SJSA1 (cell line): ENCODE data around the gene ERC2. TPM values are rescaled to one million over a fixed set of nuclear protein-coding genes. Genes with fewer than 3 reads are reported as not detected.
"Not testable (repeated sequence)": the region's sequence is repeated elsewhere in the genome, so short reads cannot be mapped to it uniquely, and the experiment has no call there.

ENCODE experiments used
- DNase-seq, 2 experiments: peaks; one replicate each; pipeline ENCODE4 v3.0.0-alpha.2; 2015 to 2020; ENCODE audit warnings: low spot score in 2 of 2, low read depth in 1 of 2
- H3K27ac ChIP-seq: fragments of 250-450 bp; sonication (Bioruptor Pico); 2 replicates; pipeline ENCODE4 v1.5.1; 2020; ENCODE audit warnings: mild to moderate bottlenecking, moderate library complexity
- H3K27me3 ChIP-seq: fragments of 250-450 bp; sonication (Bioruptor Pico); replicated peaks from 2 replicates; pipeline ENCODE4 v1.5.1; 2020; ENCODE audit warnings: mild to moderate bottlenecking, moderate library complexity
- H3K36me3 ChIP-seq: fragments of 250-450 bp; sonication (Bioruptor Pico); 2 replicates; pipeline ENCODE4 v1.5.1; 2020; ENCODE audit warnings: mild to moderate bottlenecking
- H3K4me1 ChIP-seq: fragments of 250-450 bp; sonication (Bioruptor Pico); replicated peaks from 2 replicates; pipeline ENCODE4 v1.6.1; 2021; ENCODE audit warnings: mild to moderate bottlenecking
- H3K4me3 ChIP-seq: fragments of 250-450 bp; sonication (Bioruptor Pico); 2 replicates; pipeline ENCODE4 v1.5.1; 2020; ENCODE audit warnings: mild to moderate bottlenecking
- H3K9me3 ChIP-seq: fragments of 250-450 bp; sonication (Bioruptor Pico); replicated peaks from 2 replicates; pipeline ENCODE4 v1.5.1; 2020; ENCODE audit warnings: mild to moderate bottlenecking
- total RNA-seq: library from RNA; depleted of rRNA; stranded (reverse); fragments of >200 nt; shearing (Covaris generic); gene quantifications from 2 replicates; pipeline ENCODE4 v1.2.3, GENCODE V29; 2014

ERC2 gene
- total RNA-seq, 1 experiment from 2014 or later = 0.13 TPM

DNA sequence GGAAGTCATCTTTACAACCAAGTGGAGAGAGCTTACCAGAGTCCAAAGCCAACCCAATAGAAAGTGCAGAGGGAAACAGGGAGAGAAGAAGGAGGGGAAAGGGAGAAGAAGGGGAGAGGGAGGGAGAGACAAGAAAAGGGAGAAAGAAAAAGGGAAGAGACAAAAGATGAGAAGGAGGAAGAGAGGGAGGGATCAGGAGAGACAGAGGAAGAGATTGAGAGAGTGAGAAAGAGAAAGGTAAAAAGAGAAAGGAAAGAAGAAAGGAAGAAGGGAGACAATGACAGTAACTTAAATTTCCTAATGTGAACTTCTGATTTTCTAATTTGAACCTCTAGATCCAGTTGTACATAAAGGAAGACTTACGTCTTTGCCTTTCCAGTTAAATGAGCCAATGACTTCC, 960.5 kb downstream of the ERC2 start:
- Histone ChIP-seq H3K4me3 (no peak overlapping the region), H3K27me3 (no peaks in the 10 kb centered on the region), H3K36me3 (no peaks in the 10 kb centered on the region), H3K9me3 (no peaks in the 10 kb centered on the region), H3K4me1 (peaks cover 12% of the 10 kb centered on the region), H3K27ac (no peak overlapping the region)
- DNase-seq = no peak

DNA sequence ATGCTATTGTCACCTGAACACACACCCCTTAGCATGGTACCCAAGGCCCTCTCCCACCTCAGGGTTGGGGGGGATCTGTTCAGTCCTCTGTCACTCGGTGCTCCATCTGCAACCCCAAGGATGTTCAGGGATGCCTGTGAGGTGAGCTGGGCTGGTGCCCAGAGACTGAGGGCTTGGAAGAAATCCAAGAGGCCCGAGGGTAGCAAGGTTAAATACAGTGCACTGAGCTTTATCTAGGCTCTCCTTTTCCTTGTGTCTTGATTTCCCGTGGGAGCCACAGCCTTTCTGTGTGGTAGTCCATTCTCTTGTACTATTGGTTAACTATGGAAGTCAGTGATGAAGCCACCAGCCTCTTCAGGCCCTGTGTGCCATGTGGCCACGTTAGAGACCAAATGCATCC, 962.5 kb downstream of the ERC2 start:
- no peak overlapping the region for H3K4me3 ChIP-seq
- no peaks in the 10 kb centered on the region for H3K4me1 ChIP-seq
- H3K27ac ChIP-seq = no peak overlapping the region
- H3K36me3 ChIP-seq = no peaks in the 10 kb centered on the region
- H3K9me3 ChIP-seq = no peaks in the 10 kb centered on the region
- H3K27me3 ChIP-seq = no peaks in the 10 kb centered on the region
- DNase-seq = no peak

DNA sequence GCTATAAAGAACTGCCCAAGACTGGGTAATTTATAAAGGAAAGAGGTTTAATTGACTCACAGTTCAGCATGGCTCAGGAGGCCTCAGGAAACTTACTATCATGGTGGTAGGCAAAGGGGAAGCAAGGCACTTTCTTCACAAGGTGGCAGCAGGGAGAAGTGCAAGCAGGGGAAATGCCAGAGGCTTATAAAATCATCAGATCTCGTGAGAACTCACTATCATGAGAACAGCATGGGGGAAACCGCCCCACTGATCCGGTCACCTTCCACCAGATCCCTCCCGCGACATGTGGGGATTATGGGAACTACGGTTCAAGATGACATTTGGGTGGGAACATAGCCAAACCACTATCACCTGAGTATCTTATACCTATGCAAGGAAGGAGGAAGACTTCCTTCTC, 963.2 kb downstream of the ERC2 start:
- H3K27me3 ChIP-seq, H3K9me3 ChIP-seq, DNase-seq, H3K36me3 ChIP-seq, H3K27ac ChIP-seq, H3K4me3 ChIP-seq, H3K4me1 ChIP-seq: not testable (repeated sequence)

DNA sequence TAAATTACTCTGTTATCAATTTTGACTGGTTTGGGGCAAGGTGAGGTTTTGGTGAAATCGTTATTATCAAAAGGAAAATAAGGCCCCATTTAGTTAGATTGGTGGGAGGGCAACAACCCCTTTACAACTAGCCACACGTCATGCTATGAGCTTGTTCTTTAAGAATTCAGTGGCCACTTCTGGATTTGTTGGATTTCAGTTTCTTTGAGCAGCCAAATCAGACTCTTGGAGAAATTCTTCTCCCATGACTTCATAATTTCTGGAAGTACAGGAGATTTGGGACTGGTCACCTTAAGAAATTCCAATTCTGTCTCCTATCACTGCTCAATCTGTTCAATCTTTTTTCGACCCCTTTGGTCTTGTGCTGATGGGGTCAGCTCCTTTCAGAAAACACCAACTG, 966.4 kb downstream of the ERC2 start:
- no peak overlapping the region for H3K4me3 ChIP-seq
- H3K27me3 ChIP-seq = no peaks in the 10 kb centered on the region
- DNase-seq = no peak
- peaks cover 4% of the 10 kb centered on the region; the same call in 1 of the 2 replicates for H3K4me1 ChIP-seq
- H3K9me3 ChIP-seq = no peaks in the 10 kb centered on the region
- H3K36me3 ChIP-seq = no peaks in the 10 kb centered on the region
- H3K27ac ChIP-seq = no peak overlapping the region

DNA sequence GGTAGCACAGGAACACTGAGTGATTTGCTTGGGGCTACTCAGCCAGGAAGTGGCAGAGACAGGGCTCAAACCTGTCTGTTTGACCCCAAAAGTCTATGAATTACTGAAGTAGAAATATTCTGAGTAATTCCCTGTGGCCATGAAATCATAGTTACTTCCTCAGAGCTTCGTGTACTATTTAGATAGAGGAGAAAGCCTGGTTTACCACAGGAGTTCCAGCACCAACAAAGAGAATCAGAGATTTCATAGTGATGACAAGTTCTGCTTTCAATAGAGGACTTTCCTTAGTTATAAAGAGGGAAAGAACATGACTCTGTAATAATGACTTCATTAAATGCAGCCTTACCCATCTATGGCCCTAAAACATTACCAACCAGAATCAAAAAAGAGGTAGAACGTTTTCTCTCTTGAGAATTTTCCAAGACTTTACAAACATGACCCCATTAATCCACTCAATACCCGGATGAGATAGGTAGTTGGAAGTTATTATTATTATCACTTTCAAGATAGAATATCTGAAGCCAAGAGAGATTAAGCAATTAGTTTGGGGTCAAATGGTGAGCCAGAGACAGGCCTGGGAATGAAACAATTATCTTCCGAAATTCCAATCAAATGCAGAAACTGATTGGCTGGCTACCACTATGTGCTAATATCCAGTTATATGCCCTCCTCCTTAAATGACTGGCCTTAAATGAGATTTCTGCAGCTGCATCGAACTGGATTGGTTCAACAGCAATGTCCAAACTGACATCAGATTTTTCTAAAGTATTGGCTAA, 967.5 kb downstream of the ERC2 start:
- Histone ChIP-seq H3K4me3 (no peak overlapping the region), H3K4me1 (peaks cover 4% of the 10 kb centered on the region; the same call in 1 of the 2 replicates), H3K27ac (no peak overlapping the region), H3K36me3 (no peaks in the 10 kb centered on the region), H3K27me3 (no peaks in the 10 kb centered on the region), H3K9me3 (no peaks in the 10 kb centered on the region)
- no peak for DNase-seq

DNA sequence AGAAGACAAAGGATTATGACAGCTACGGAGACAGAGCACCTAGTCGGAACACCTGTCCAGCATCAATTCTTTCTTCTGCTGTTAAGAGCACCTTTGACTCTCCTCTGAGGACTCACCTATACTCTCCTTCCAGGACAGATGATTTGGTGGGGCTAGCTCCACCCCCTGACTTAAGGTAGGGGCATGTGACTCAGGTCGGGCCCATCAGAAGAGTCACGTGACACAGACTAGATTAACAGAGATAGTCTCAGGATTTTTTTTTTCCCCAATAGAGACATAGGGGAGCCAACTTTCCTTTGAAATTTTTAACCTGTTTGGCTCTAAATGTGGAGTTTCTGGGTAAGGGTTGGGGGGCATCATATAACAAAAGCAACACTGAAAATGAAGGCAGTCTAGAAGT, 969.7 kb downstream of the ERC2 start:
- Histone ChIP-seq H3K27ac (no peak overlapping the region), H3K36me3 (no peaks in the 10 kb centered on the region), H3K27me3 (no peaks in the 10 kb centered on the region), H3K4me3 (no peak overlapping the region), H3K9me3 (no peaks in the 10 kb centered on the region), H3K4me1 (peaks cover 7% of the 10 kb centered on the region)
- no peak for DNase-seq

DNA sequence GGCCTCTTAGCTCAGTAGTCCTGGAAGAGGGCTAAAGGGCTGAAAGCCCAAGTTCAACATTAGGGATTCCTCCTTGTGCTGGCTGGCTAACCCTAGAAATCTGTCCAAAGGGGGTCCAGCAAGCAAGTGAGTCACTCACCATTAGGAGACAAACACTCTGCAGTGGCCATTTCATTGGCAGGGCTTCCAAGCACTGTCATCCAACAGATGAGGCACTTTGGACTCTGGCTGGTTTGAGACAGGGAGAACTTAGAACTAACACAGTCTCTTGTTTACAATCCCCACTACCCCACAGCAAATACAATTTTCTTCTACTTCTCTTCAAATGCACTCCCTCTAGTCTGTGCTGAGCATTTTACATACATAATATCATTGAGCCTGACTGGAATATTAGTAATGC, 971.0 kb downstream of the ERC2 start:
- Histone ChIP-seq H3K36me3 (no peaks in the 10 kb centered on the region), H3K4me1 (peaks cover 7% of the 10 kb centered on the region), H3K9me3 (no peaks in the 10 kb centered on the region), H3K4me3 (no peak overlapping the region), H3K27ac (no peak overlapping the region), H3K27me3 (no peaks in the 10 kb centered on the region)
- DNase-seq = no peak

DNA sequence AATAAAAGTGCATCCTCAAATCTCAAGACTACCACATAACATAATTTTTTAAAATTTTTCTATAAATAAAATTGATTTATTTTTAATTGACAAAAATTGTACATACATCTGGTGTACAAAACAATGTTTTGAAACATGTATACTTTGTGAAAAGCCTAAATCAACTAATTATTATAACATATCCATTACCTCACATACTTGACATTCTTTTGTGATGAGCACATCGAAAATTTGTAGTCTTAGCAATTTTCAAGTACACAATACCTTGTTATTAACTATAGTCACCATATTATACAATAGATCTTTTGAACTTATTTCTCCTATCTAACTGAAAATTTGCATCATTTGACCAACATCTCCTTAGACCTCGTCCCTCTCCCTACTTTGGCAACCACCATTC, 973.3 kb downstream of the ERC2 start:
- H3K9me3 ChIP-seq = no peaks in the 10 kb centered on the region
- H3K36me3 ChIP-seq = no peaks in the 10 kb centered on the region
- H3K4me1 ChIP-seq = peaks cover 3% of the 10 kb centered on the region; the same call in 1 of the 2 replicates
- H3K27me3 ChIP-seq = no peaks in the 10 kb centered on the region
- H3K27ac ChIP-seq = no peak overlapping the region
- DNase-seq = no peak
- no peak overlapping the region for H3K4me3 ChIP-seq

DNA sequence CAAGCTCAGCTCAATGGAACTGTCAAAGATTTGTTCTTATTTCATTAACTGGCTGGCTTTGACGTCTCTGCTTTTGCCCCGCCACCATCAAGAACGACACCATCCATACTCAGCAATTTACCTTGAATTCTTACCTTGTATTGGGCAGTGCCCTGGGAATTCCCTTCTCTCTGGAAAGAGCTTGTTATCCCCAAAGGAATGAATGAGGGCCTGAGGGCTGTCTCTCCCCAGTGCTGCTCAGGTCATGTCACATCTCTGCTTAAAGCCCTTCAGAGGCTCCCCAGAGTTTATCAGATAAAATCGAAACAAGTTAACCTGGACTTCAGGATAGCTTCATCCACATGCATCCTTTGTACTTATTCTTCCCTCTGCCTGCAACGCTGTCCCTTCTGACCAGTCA, 975.3 kb downstream of the ERC2 start:
- Histone ChIP-seq H3K4me3 (no peak overlapping the region), H3K27ac (no peak overlapping the region), H3K9me3 (no peaks in the 10 kb centered on the region), H3K4me1 (peaks cover 8% of the 10 kb centered on the region), H3K36me3 (peaks cover under 1% of the 10 kb centered on the region; the same call in 1 of the 2 replicates), H3K27me3 (no peaks in the 10 kb centered on the region)
- DNase-seq = no peak

DNA sequence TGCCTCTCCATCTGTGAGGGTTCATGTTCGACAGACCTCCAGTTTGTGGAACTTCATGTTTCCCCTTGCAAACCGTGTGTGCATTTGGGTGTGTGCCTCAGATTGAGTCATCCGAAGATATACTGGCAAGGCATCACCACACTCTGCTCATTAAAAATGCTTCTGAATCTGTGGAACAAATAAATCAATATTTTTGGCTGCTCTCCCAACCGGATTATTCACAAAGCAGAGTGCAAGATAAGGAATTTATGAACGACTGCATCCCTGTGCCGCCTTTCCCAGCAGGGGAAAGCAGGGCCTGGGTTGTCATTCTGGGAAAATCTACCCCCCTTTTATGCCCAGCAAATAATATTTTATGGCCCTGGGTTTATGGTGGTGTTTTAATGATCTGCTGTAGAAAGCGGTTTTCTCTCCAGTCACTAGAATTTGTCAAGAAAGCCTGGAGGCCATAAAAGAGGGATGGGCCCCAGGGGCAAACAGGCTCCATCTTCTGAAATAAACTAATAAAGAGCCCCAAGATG, 976.9 kb downstream of the ERC2 start:
- H3K4me1 ChIP-seq = peaks cover 8% of the 10 kb centered on the region
- no peak overlapping the region for H3K4me3 ChIP-seq
- no peaks in the 10 kb centered on the region for H3K27me3 ChIP-seq
- no peaks in the 10 kb centered on the region for H3K9me3 ChIP-seq
- no peak for DNase-seq
- H3K36me3 ChIP-seq = peaks cover 5% of the 10 kb centered on the region; the same call in 1 of the 2 replicates
- no peak overlapping the region for H3K27ac ChIP-seq

DNA sequence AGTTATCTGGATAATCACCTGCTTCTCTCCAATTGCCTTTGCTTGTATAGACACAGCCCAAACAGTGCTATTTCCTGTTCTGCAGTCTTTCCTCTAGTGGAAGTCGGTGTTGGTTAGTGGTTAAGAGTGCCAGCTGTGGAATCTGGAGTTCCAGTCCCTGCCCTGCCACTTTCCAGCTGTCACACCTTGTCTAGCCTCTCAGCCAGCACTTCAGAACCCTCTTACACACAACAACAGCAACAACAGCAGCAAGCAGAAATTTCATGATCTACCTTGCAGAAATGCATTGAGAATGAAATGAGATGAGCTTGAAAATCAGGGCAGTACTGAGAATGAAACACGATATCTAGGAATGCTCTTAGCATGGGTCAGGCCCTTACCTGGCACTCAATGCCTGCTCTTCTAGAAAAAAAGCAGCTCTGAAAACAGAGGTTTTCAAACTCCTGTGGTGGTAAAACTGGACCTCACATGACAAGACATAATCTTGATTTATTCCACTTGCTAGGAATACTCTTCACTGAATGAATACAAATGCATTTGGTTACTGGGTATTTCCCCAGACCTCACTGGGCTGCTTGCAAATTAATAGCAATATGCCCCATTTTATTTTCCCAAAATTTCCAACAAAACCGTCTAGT, 977.9 kb downstream of the ERC2 start:
- no peak overlapping the region for H3K27ac ChIP-seq
- H3K9me3 ChIP-seq = no peaks in the 10 kb centered on the region
- peaks cover 7% of the 10 kb centered on the region; the same call in 1 of the 2 replicates for H3K36me3 ChIP-seq
- no peak for DNase-seq
- no peak overlapping the region for H3K4me3 ChIP-seq
- peaks cover 8% of the 10 kb centered on the region for H3K4me1 ChIP-seq
- no peaks in the 10 kb centered on the region for H3K27me3 ChIP-seq

DNA sequence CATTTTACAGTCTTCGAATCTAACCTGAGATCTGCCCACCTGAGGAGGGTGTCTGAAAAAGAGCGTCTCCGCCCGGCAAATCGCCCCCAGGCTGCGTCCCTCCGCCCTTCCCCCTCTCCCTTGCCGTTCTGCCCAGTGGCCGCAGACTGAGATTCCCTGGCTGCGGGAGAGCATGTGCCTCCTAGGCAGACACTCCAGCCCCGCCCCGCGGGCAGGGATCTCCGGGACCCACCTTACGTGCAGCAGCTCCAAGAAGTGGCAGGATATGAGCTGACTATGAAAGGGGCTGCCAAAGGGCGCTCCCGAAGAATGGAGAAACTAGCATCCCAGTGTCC, 978.5 kb downstream of the ERC2 start:
- Histone ChIP-seq H3K27ac (no peak overlapping the region), H3K4me3 (no peak overlapping the region), H3K27me3 (no peaks in the 10 kb centered on the region), H3K9me3 (no peaks in the 10 kb centered on the region), H3K36me3 (peaks cover 8% of the 10 kb centered on the region; the same call in 1 of the 2 replicates), H3K4me1 (peaks cover 7% of the 10 kb centered on the region)
- no peak for DNase-seq

DNA sequence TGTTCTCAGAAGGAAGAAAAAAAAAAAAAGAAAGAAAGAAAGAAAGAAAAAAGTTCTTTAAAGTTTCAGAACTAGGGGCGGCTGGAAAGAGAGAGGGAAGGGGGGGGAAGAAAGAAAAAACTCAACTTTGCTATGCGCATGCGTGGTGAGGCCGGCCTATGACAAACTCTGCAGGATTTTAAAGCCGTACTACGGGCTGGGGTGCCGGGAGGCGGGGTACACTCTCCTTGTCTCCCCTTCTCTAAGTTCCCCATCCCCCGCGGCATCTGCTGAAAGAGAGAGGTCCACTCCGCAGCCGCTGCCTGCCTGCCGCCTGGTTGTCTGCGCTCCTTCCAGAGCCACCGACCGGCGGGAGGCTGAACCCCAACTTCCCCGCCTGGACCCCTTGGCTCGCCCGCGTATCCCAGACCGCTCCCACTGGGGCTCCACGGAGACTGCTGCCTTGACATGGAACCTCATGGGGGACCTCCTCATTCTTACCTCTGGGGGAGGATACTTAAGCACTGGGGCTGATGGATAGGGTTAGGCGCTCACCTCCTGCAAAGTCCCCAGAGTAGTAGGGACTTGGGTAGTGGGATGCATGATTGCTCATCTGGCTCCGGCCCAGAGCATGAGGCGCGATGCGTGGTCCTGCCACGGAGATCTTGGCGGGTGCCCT, 979.7 kb downstream of the ERC2 start:
- DNase-seq = peak; percentile 67 to 68
- Histone ChIP-seq H3K4me3 (peak overlapping the region; percentile 66), H3K9me3 (no peaks in the 10 kb centered on the region), H3K27me3 (no peaks in the 10 kb centered on the region), H3K27ac (peak overlapping the region; percentile 53), H3K4me1 (peaks cover 13% of the 10 kb centered on the region), H3K36me3 (peaks cover 14% of the 10 kb centered on the region; the same call in 1 of the 2 replicates)
